HCT116 (cell line): ENCODE results near the gene CXXC5.

Experiments used
- ELF1 ChIP-seq: IDR thresholded peaks from 2 replicates; pipeline ENCODE4 v1.6.1; 2012; ENCODE audit warnings: low read depth, borderline replicate concordance
- EZH2phosphoT487 ChIP-seq: fragments of 200-600 bp; IDR thresholded peaks from 2 replicates; pipeline ENCODE4 v1.6.1; 2018; ENCODE audit warnings: antibody characterized with exemption, borderline replicate concordance
- POLR2A ChIP-seq: IDR thresholded peaks from 2 replicates; pipeline ENCODE4 v1.7.0; 2011; ENCODE audit warnings: borderline replicate concordance; ENCODE audit not compliant: insufficient read depth, insufficient read length; ENCODE audit errors: extremely low read depth
- TF ChIP-seq, protein P1 (sequence below), 3 experiments: fragments of 200-600 bp in 1 of 3; sonication (generic) in 1 of 3; IDR thresholded peaks in 2 of 3; conservative IDR thresholded peaks in 1 of 3; 2 replicates each; pipeline ENCODE4 v1.5.1; 2012 to 2017; ENCODE audit warnings: low read depth in 2 of 3, low read length in 2 of 3, antibody characterized with exemption in 1 of 3, borderline replicate concordance in 1 of 3, control low read depth in 1 of 3, mild to moderate bottlenecking in 1 of 3, mixed read lengths in 1 of 3, mixed run types in 1 of 3, moderate library complexity in 1 of 3; ENCODE audit not compliant: insufficient read depth in 1 of 3

DNA sequence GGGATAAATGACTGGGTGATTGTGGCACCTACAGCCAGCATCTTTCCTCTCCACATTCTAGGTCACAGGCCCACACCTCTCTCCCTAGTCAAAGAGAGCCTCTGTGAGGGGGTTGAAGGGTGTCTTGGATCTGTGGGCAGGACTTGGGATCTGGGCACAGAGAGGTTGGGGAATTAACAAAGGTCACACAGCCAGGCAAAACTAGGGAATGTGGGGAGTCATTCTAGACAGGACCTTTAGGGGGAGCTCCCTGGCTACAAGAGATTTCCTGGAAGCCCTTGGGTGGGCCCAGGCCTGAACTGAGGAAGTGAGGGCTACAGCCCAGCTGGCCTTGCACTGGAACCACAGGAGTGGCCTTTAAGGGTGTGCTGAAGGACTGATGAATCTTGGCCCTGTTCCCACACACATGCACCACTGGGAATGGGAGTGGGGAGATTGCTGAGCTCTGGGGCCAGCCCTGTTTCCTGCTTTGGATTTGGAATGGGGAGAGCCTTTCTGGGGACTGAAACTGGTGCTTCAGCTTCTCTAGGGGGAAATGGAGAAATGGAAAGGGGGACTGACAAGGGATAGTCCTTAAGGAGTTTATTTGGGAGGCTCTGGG is 12.4 kb upstream of the CXXC5 start:
- TF ChIP-seq, protein P1, sequence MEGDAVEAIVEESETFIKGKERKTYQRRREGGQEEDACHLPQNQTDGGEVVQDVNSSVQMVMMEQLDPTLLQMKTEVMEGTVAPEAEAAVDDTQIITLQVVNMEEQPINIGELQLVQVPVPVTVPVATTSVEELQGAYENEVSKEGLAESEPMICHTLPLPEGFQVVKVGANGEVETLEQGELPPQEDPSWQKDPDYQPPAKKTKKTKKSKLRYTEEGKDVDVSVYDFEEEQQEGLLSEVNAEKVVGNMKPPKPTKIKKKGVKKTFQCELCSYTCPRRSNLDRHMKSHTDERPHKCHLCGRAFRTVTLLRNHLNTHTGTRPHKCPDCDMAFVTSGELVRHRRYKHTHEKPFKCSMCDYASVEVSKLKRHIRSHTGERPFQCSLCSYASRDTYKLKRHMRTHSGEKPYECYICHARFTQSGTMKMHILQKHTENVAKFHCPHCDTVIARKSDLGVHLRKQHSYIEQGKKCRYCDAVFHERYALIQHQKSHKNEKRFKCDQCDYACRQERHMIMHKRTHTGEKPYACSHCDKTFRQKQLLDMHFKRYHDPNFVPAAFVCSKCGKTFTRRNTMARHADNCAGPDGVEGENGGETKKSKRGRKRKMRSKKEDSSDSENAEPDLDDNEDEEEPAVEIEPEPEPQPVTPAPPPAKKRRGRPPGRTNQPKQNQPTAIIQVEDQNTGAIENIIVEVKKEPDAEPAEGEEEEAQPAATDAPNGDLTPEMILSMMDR (IDR thresholded peaks at IDR 0.05 in 2 of 3, conservative IDR thresholded peaks at IDR 0.05 in 1 of 3; ENCODE audit: borderline replicate concordance in 1 of 3, insufficient read depth in 1 of 3, low read depth in 2 of 3, low read length in 2 of 3): peak in 2 of 3 experiments; percentile 52 to 55; a peak in 4 of 6 replicates
- no peak for TF ChIP-seq POLR2A
- no peak for TF ChIP-seq ELF1
- no peak for TF ChIP-seq EZH2phosphoT487
